Hematopoietic multipotent progenitor cell (in vitro differentiated cells): ENCODE results near the gene IGF1. TPM values are rescaled to one million over a fixed set of nuclear protein-coding genes. Genes with fewer than 3 reads are reported as not detected.
"Not testable (repeated sequence)": the region's sequence is repeated elsewhere in the genome, so short reads cannot be mapped to it uniquely, and the experiment has no call there.

Experiments
- DNase-seq, 3 donors: peaks; one replicate each; pipeline ENCODE4 v3.0.0-alpha.2; 2011 to 2015; ENCODE audit warnings: low read depth in 2 of 3, low spot score in 2 of 3
- total RNA-seq: library from RNA; depleted of rRNA; stranded (reverse); fragments of >200 nt; gene quantifications from one replicate; pipeline ENCODE4 v1.2.3, GENCODE V29; 2012

The IGF1 gene
- total RNA-seq, 1 donor = under 0.01 TPM

GRCh38 chr12:102463659-102464249 is 16.6 kb downstream of the IGF1 start:
- DNase-seq = no peak

- DNase-seq = no peak
Measured at GRCh38 chr12:102462795-102463465, 17.4 kb downstream of the IGF1 start.

- no peak for DNase-seq
Measured at GRCh38 chr12:102462386-102462785, 18.0 kb downstream of the IGF1 start.

- DNase-seq = no peak
Measured at GRCh38 chr12:102461501-102461900, 18.9 kb downstream of the IGF1 start.

- no peak for DNase-seq
Measured at GRCh38 chr12:102459314-102459713, 21.0 kb downstream of the IGF1 start.

GRCh38 chr12:102454808-102455760 is 25.3 kb downstream of the IGF1 start:
- no peak for DNase-seq

GRCh38 chr12:102454330-102454729 is 26.0 kb downstream of the IGF1 start:
- DNase-seq = no peak

- DNase-seq = no peak
Measured at GRCh38 chr12:102452605-102453004, 27.8 kb downstream of the IGF1 start.

- DNase-seq = not testable (repeated sequence)
Measured at GRCh38 chr12:102449018-102449417, 31.3 kb downstream of the IGF1 start.

- not testable (repeated sequence) for DNase-seq
Measured at GRCh38 chr12:102447426-102447825, 32.9 kb downstream of the IGF1 start.

GRCh38 chr12:102444707-102445106 is 35.7 kb downstream of the IGF1 start:
- DNase-seq = no peak

- DNase-seq = no peak
Measured at GRCh38 chr12:102444093-102444492, 36.3 kb downstream of the IGF1 start.

GRCh38 chr12:102441077-102441596 is 39.2 kb downstream of the IGF1 start:
- no peak for DNase-seq

- DNase-seq = no peak
Measured at GRCh38 chr12:102439426-102440405, 40.6 kb downstream of the IGF1 start.

- DNase-seq = no peak
Measured at GRCh38 chr12:102438827-102439210, 41.5 kb downstream of the IGF1 start.

GRCh38 chr12:102438047-102438826 is 42.1 kb downstream of the IGF1 start:
- no peak for DNase-seq

GRCh38 chr12:102437511-102437910 is 42.9 kb downstream of the IGF1 start:
- no peak for DNase-seq

GRCh38 chr12:102436867-102437266 is 43.5 kb downstream of the IGF1 start:
- no peak for DNase-seq

- DNase-seq = no peak
Measured at GRCh38 chr12:102435827-102436436, 44.4 kb downstream of the IGF1 start.
